ENCODE results near the gene HDAC11. TPM values are rescaled to one million over a fixed set of nuclear protein-coding genes. Genes with fewer than 3 reads are reported as not detected.

Gene HDAC11
- total and polyA plus RNA-seq, 11 donors: 20.8 to 49.4 (median 30.7) TPM

DNA sequence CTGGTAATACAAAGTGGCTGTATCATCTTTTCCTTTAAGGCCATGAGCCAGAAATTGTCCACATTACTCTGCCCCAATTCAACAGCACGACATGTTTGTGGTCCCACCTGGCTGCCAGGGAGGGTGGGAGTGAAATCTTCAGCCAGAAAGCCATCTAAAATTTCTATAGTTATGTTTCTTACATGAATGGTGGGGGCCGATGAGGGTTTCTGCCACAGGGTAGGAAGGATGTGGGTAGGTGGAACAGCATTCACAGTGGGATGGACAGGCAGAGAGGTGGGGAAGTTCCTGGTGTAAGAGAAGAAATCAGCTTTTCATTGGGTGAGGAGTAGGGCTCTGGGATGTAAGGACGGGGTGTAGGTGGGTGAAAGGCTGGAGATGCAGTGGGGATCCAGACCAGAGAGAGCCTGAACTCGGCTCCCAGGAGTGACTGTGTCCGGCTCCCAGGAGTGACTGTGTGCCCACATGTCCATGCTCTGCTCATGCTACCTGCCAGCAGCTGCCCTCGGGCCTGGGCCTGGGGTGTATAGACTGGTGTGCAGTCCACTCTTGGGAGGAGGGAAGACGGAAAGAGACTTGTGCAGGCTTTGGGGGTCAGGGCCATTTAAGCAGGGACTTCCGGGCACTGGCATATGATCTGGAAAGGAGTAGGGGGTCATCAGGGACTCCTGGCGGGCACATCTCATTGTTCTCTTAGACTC, 65.0 kb downstream of the HDAC11 start:
- H3K27ac ChIP-seq: peak overlapping the region in 4 of 12 donors; percentile 2 to 73 (median 41)
- TF ChIP-seq POLR2A (IDR thresholded peaks at IDR 0.05): no peak
- no peak for TF ChIP-seq CTCF (IDR thresholded peaks at IDR 0.05)
- H3K4me3 ChIP-seq: no peak overlapping the region

GRCh38 chr3:13545952-13546454, 65.9 kb downstream of the HDAC11 start:
- intact Hi-C loops (cut with DNase I): loop anchor here in 1 of 10 donors (5.0 kb wide), 1 partner anchor 49 kb away; no protein-coding TSS in a partner anchor
- H3K27me3 ChIP-seq: peaks cover 0 to 16% (median 5%) of the 10 kb centered on the region in 9 donors
- TF ChIP-seq CTCF (IDR thresholded peaks at IDR 0.05) (no peak), POLR2A (IDR thresholded peaks at IDR 0.05) (no peak)
- WGBS, 4 donors: 84 to 87% (median 85%) methylated on average over 8 to 9 of the region's 9 CpGs
- H3K36me3 ChIP-seq: no peaks in the 10 kb centered on the region
- DNase-seq (peak in 1 of 5 donors; percentile 49), ATAC-seq (no peak)
- H3K4me1 ChIP-seq: peaks cover 0 to 45% (median 19%) of the 10 kb centered on the region in 12 donors
- H3K9me3 ChIP-seq: peaks cover 0 to 16% (median 0%) of the 10 kb centered on the region in 12 donors
- peak overlapping the region in 9 of 12 donors; percentile 5 to 78 (median 39) for H3K27ac ChIP-seq
- H3K4me3 ChIP-seq: no peak overlapping the region

More for the DNA sequence above, 65.0 kb downstream of the HDAC11 start:
- Histone ChIP-seq H3K9me3 (peaks cover 0 to 16% (median 0%) of the 10 kb centered on the region in 12 donors), H3K27me3 (peaks cover 0 to 16% (median 5%) of the 10 kb centered on the region in 9 donors), H3K4me1 (peaks cover 0 to 45% (median 19%) of the 10 kb centered on the region in 12 donors), H3K36me3 (no peaks in the 10 kb centered on the region)
- DNase-seq: peak in 1 of 5 donors; percentile 39
- no peak for ATAC-seq
- intact Hi-C loops (cut with DNase I): loop anchor here in 1 of 10 donors (5.0 kb wide), 1 partner anchor 48 kb away; no protein-coding TSS in a partner anchor
- WGBS, 4 donors: 64 to 71% (median 68%) methylated on average over 9 of the region's 9 CpGs

DNA sequence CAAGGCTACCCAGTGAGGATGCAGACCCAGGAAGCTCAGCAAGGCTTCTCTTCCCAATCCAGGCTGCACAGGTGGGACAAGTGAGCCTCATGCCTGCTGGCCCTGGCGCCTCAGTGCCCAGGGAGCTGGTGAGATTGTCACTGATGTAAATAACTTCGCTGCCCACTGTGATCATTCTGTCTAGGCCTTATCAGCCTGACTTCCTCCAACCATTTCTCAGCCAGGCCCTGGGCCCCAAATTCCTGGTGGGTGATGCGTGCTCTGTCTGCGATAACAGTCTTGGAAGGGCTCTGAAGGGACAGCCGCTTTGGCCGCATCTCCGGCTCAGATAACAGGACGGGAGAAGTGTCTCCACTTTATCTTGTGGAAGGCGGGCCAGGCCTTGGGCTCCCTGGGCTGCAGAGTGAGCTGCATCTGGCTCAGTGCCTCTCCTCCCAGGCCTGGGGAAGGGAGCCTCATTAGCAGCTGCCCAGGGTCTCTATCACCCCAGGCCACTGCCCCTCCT, 66.6 kb downstream of the HDAC11 start:
- DNase-seq (peak in 3 of 5 donors; percentile 65 to 79 (median 77)), ATAC-seq (peak in 1 of 4 donors; percentile 11)
- H3K4me3 ChIP-seq: no peak overlapping the region
- WGBS, 4 donors: 35 to 61% (median 44%) methylated on average over 5 to 9 of the region's 9 CpGs
- peaks cover 0 to 16% (median 5%) of the 10 kb centered on the region in 9 donors for H3K27me3 ChIP-seq
- peak overlapping the region in 11 of 12 donors; percentile 5 to 78 (median 37) for H3K27ac ChIP-seq
- TF ChIP-seq CTCF (IDR thresholded peaks at IDR 0.05) (no peak), POLR2A (IDR thresholded peaks at IDR 0.05) (no peak)
- no peaks in the 10 kb centered on the region for H3K36me3 ChIP-seq
- H3K9me3 ChIP-seq: peaks cover 0 to 9% (median 0%) of the 10 kb centered on the region in 12 donors
- H3K4me1 ChIP-seq: peaks cover 0 to 51% (median 21%) of the 10 kb centered on the region in 12 donors
- intact Hi-C loops (cut with DNase I): loop anchor here in 1 of 10 donors (5.0 kb wide), 1 partner anchor 49 kb away; no protein-coding TSS in a partner anchor

All from heart left ventricle (tissue), 16 donors.